Testis (tissue), 2 donors: ENCODE results near the gene OSBPL9.

ENCODE experiments used
- POLR2A ChIP-seq: fragments of 450-650 bp; IDR thresholded peaks from one replicate; pipeline ENCODE4 v1.6.1; 2017; ENCODE audit warnings: antibody characterized with exemption, mild to moderate bottlenecking, moderate library complexity
- TF ChIP-seq, protein P1 (sequence below), 3 experiments: fragments of 450-650 bp in 2 of 3; fragments of 200-600 bp in 1 of 3; sonication (generic) in 1 of 3; IDR thresholded peaks; one replicate each; pipeline ENCODE4 v1.5.1; 2016 to 2019; ENCODE audit warnings: antibody characterized with exemption in 3 of 3, mild to moderate bottlenecking in 2 of 3, moderate library complexity in 1 of 3

DNA sequence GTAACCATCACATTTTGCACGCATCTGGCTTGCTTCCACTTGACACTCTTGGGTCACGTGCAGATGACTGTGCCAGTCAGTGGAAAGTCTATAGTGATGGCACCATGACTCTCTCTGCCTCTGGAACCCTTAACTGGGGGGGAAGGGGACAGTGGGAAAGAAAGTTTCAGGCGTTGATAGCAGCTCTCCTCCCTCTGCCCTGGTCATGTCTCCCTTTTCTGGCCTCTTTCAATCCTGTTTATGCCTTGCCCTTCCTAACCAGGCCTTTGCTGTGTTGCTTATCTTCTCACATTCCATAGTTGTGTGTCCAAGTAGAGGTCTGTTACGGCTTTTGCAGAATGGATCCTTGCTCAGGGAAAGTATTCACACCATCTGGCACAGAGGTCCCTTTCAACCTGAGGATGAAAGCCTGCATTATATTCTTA, 168.1 kb downstream of the OSBPL9 start:
- TF ChIP-seq POLR2A, result no peak
- TF ChIP-seq, protein P1, sequence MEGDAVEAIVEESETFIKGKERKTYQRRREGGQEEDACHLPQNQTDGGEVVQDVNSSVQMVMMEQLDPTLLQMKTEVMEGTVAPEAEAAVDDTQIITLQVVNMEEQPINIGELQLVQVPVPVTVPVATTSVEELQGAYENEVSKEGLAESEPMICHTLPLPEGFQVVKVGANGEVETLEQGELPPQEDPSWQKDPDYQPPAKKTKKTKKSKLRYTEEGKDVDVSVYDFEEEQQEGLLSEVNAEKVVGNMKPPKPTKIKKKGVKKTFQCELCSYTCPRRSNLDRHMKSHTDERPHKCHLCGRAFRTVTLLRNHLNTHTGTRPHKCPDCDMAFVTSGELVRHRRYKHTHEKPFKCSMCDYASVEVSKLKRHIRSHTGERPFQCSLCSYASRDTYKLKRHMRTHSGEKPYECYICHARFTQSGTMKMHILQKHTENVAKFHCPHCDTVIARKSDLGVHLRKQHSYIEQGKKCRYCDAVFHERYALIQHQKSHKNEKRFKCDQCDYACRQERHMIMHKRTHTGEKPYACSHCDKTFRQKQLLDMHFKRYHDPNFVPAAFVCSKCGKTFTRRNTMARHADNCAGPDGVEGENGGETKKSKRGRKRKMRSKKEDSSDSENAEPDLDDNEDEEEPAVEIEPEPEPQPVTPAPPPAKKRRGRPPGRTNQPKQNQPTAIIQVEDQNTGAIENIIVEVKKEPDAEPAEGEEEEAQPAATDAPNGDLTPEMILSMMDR (IDR thresholded peaks at IDR 0.05), result no peak
